Measurements from ENCODE around the gene ABHD18.

The ABHD18 gene

GRCh38 chr4:128076464-128076863, 111.3 kb downstream of the ABHD18 start:
- Histone ChIP-seq H3K9me3 (no peaks in the 10 kb centered on the region), H3K27me3 (no peaks in the 10 kb centered on the region), H3K27ac (no peak overlapping the region), H3K4me1 (ENCODE audit: control insufficient read depth in 1 of 2, insufficient read depth in 1 of 2, low read depth in 1 of 2, low read length in 1 of 2) (no peaks in the 10 kb centered on the region), H3K36me3 (no peaks in the 10 kb centered on the region), H3K4me3 (ENCODE audit: low read depth in 1 of 2, low read length in 1 of 2) (no peak overlapping the region)
- no peak for TF ChIP-seq CTCF (IDR thresholded peaks at IDR 0.05)
